ENCODE results near the gene DRD4.

Gene DRD4

DNA sequence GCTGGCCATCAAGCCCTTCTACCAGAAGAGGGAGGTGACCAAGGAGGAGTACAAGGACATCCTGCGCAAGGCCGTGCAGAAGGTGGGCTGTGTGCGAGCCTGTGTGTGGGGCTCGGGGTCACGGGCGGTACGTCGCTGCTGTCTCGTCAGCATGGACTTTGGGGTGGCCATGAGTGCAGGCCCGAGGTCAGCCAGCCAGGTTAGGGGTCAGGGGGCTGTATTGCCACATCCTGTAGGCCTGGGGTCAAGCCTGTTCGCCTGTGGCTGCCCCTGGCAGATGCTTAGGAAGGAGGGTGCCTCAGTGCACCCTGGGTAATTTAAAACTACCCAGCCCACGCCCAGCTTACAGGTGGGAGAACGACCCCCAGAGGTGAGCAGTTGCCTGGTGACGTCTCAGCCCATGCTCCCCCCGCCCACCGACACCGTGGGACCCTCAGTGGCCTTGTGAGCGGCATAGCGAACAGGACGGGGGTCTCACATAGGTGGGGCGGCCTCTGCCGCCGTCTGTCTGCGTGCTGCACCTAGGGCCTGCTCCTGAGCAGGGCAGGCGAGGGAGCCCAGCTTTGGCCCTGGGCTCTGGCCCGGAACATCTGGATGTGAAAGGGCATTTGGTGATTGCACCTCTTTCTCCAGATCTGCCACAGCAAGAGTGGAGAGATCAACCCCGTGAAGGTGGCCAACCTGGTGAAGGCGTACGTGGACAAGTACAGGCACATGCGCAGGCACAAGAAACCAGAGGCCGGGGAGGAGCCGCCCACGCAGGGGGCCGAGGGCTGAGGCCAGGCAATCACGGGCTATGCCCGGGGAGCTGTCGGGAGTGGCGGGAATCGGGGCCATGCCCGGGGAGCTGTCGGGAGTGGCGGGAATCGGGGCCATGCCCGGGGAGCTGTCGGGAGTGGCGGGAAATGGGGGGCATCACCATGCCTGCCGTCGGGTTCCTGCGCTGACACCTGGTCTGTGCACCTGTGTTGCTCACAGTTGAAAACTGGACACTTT is 25.8 kb upstream of the DRD4 start:
- H2AK5ac ChIP-seq (ENCODE audit: low read length): no peak overlapping the region

DNA sequence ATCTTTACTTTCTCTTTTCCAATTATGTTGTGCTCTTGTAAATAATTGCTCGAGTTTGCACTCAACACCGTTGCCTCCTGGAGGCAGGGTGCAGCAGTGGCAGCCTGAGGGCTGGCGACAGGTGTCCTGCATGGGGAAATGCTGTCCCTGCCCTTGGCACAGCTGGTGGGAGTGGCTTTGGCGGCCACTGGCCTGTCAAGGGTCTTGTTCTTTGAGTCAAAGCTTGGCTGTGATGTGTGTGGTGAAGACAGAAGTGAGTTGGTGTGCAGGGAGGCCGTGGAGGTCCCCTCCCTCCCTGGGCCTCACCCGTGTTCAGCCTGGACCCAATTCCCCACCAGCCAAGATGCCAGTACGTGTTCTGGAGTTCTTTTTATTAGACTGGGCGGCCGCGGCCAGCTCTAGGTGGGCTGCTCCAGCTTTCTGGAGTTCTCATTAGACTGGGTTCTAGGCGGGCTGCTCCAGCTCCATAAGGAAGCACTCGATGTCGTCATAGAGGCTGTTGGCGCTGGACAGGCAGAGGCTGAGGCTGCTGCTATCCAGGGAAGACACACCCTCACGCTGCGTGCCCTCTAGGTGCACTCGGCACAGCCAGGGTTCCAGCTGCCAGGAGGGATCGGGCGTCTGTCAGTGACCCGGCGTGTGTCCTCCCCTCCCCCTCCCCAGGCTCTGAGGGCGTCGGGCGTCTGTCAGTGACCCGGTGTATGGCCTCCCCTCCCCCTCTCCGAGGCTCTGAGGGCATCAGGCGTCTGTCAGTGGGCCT is 24.7 kb upstream of the DRD4 start:
- H3K9ac ChIP-seq (ENCODE audit: low read length): no peak overlapping the region
- no peak overlapping the region for H4K8ac ChIP-seq (ENCODE audit: low read depth, low read length)
- no peak overlapping the region for H2AK5ac ChIP-seq (ENCODE audit: low read length)
- no peaks in the 10 kb centered on the region for H3K27me3 ChIP-seq (ENCODE audit: insufficient read depth, low read length, poor library complexity)
- no peak overlapping the region for H3K56ac ChIP-seq (ENCODE audit: low read length)
- H3K27ac ChIP-seq (ENCODE audit: low read depth, low read length): no peak overlapping the region
- no peak overlapping the region for H3K4me3 ChIP-seq (ENCODE audit: low read length)
- no CpG with 5 or more reads among the region's 27 CpGs for WGBS (ENCODE audit: extremely low coverage, insufficient coverage, low lambda C conversion rate)
- H3K79me1 ChIP-seq (ENCODE audit: low read length): peaks cover 2% of the 10 kb centered on the region
- H3K4me1 ChIP-seq (ENCODE audit: control insufficient read depth, low read depth, low read length): no peaks in the 10 kb centered on the region
- no peaks in the 10 kb centered on the region for H3K79me2 ChIP-seq (ENCODE audit: control insufficient read depth, insufficient read depth, low read length)
- no peak overlapping the region for H3K4ac ChIP-seq (ENCODE audit: low read depth, low read length)
- H2BK5ac ChIP-seq (ENCODE audit: low read length): no peak overlapping the region
- H2BK120ac ChIP-seq (ENCODE audit: low read depth, low read length): no peak overlapping the region
- H2BK15ac ChIP-seq (replicated peaks; ENCODE audit: low read depth): no peak overlapping the region
- DNase-seq: peak; percentile 45
- H4K5ac ChIP-seq (ENCODE audit: low read length): no peak overlapping the region
- no peak overlapping the region for H3K18ac ChIP-seq (ENCODE audit: low read length)
- no peak overlapping the region for H3K4me2 ChIP-seq (ENCODE audit: low read length)
- H3K23ac ChIP-seq (ENCODE audit: low read length): no peak overlapping the region
- peaks cover 8% of the 10 kb centered on the region for H3K36me3 ChIP-seq (ENCODE audit: control insufficient read depth, insufficient read depth, low read length)

More for the DNA sequence above, 25.8 kb upstream of the DRD4 start:
- Histone ChIP-seq H2BK5ac (ENCODE audit: low read length) (no peak overlapping the region), H3K9ac (ENCODE audit: low read length) (no peak overlapping the region), H3K27me3 (ENCODE audit: insufficient read depth, low read length, poor library complexity) (no peaks in the 10 kb centered on the region), H3K23ac (ENCODE audit: low read length) (no peak overlapping the region), H3K4me3 (ENCODE audit: low read length) (no peak overlapping the region), H3K79me2 (ENCODE audit: control insufficient read depth, insufficient read depth, low read length) (no peaks in the 10 kb centered on the region), H4K5ac (ENCODE audit: low read length) (no peak overlapping the region), H2BK15ac (replicated peaks; ENCODE audit: low read depth) (no peak overlapping the region), H3K79me1 (ENCODE audit: low read length) (peaks cover 2% of the 10 kb centered on the region), H3K27ac (ENCODE audit: low read depth, low read length) (no peak overlapping the region), H3K4ac (ENCODE audit: low read depth, low read length) (no peak overlapping the region), H4K8ac (ENCODE audit: low read depth, low read length) (no peak overlapping the region), H3K56ac (ENCODE audit: low read length) (no peak overlapping the region), H3K36me3 (ENCODE audit: control insufficient read depth, insufficient read depth, low read length) (peaks cover 11% of the 10 kb centered on the region), H3K18ac (ENCODE audit: low read length) (no peak overlapping the region), H3K4me1 (ENCODE audit: control insufficient read depth, low read depth, low read length) (no peaks in the 10 kb centered on the region), H2BK120ac (ENCODE audit: low read depth, low read length) (no peak overlapping the region), H3K4me2 (ENCODE audit: low read length) (no peak overlapping the region)
- no peak for DNase-seq
- WGBS (ENCODE audit: extremely low coverage, insufficient coverage, low lambda C conversion rate): no CpG with 5 or more reads among the region's 49 CpGs

DNA sequence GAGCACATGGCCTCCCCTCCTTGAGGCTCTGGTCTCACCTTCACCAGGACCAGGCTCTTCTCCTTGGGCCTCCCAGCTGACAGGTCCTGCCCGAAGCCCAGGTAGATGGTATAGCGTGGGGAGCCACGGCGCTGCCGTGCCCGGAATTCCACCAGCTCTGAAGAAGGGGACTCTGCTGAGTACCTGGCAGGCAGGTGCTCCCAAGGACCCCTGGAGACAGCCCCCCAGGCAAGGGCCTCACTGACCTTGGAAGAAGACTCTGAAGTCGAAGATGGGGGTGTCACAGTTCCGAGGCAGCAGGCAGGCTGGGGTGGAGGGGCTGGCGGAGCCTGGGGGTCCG is 24.1 kb upstream of the DRD4 start:
- H3K56ac ChIP-seq (ENCODE audit: low read length): no peak overlapping the region
- H3K18ac ChIP-seq (ENCODE audit: low read length): no peak overlapping the region
- no peak overlapping the region for H2BK5ac ChIP-seq (ENCODE audit: low read length)
- no peak for DNase-seq
- no peak overlapping the region for H3K4me3 ChIP-seq (ENCODE audit: low read length)
- H3K27me3 ChIP-seq (ENCODE audit: insufficient read depth, low read length, poor library complexity): no peaks in the 10 kb centered on the region
- H3K79me1 ChIP-seq (ENCODE audit: low read length): peaks cover 2% of the 10 kb centered on the region
- peaks cover 6% of the 10 kb centered on the region for H3K36me3 ChIP-seq (ENCODE audit: control insufficient read depth, insufficient read depth, low read length)
- no peak overlapping the region for H3K23ac ChIP-seq (ENCODE audit: low read length)
- no peak overlapping the region for H3K27ac ChIP-seq (ENCODE audit: low read depth, low read length)
- H2BK120ac ChIP-seq (ENCODE audit: low read depth, low read length): no peak overlapping the region
- no peak overlapping the region for H3K9ac ChIP-seq (ENCODE audit: low read length)
- H3K4me1 ChIP-seq (ENCODE audit: control insufficient read depth, low read depth, low read length): no peaks in the 10 kb centered on the region
- WGBS (ENCODE audit: extremely low coverage, insufficient coverage, low lambda C conversion rate): no CpG with 5 or more reads among the region's 10 CpGs
- no peak overlapping the region for H3K4me2 ChIP-seq (ENCODE audit: low read length)
- H4K8ac ChIP-seq (ENCODE audit: low read depth, low read length): no peak overlapping the region
- no peak overlapping the region for H4K5ac ChIP-seq (ENCODE audit: low read length)
- no peak overlapping the region for H2BK15ac ChIP-seq (replicated peaks; ENCODE audit: low read depth)
- H3K4ac ChIP-seq (ENCODE audit: low read depth, low read length): no peak overlapping the region
- no peaks in the 10 kb centered on the region for H3K79me2 ChIP-seq (ENCODE audit: control insufficient read depth, insufficient read depth, low read length)
- no peak overlapping the region for H2AK5ac ChIP-seq (ENCODE audit: low read length)

DNA sequence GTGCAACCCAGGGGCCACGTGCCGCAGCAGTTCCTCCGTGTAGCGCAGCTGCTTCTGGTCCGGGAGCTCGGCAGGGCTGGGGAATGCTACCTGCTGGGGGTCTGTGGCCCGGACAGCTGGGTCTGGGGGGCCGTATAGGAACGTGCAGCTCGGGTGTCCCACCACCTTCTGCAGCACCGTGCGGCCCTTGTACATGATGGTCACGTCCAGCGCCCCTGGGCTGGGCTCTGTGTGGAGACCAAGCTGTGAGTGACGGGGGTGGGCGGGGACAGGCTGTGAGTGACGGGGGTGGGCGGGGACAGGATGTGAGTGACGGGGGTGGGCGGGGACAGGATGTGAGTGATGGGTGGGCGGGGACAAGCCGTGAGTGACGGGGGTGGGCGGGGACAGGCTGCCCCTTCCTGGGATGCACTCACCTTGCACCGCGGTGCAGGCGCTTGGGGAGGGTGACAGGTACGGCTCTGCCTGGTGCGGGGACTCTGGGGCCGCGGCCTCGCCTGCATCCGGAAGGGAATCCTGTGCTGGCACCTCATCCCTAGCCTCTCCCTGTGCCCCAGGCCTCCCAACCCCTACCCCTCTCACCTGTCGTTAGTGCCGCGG is 23.6 kb upstream of the DRD4 start:
- H3K23ac ChIP-seq (ENCODE audit: low read length): no peak overlapping the region
- no peak overlapping the region for H3K4ac ChIP-seq (ENCODE audit: low read depth, low read length)
- H3K4me3 ChIP-seq (ENCODE audit: low read length): no peak overlapping the region
- H2BK15ac ChIP-seq (replicated peaks; ENCODE audit: low read depth): no peak overlapping the region
- H3K56ac ChIP-seq (ENCODE audit: low read length): no peak overlapping the region
- no peak overlapping the region for H4K5ac ChIP-seq (ENCODE audit: low read length)
- no peak overlapping the region for H3K18ac ChIP-seq (ENCODE audit: low read length)
- H3K36me3 ChIP-seq (ENCODE audit: control insufficient read depth, insufficient read depth, low read length): peaks cover 3% of the 10 kb centered on the region
- H3K4me1 ChIP-seq (ENCODE audit: control insufficient read depth, low read depth, low read length): no peaks in the 10 kb centered on the region
- no peak overlapping the region for H3K27ac ChIP-seq (ENCODE audit: low read depth, low read length)
- no peak overlapping the region for H3K9ac ChIP-seq (ENCODE audit: low read length)
- H4K8ac ChIP-seq (ENCODE audit: low read depth, low read length): no peak overlapping the region
- H2BK5ac ChIP-seq (ENCODE audit: low read length): no peak overlapping the region
- no peaks in the 10 kb centered on the region for H3K79me2 ChIP-seq (ENCODE audit: control insufficient read depth, insufficient read depth, low read length)
- no peak overlapping the region for H3K4me2 ChIP-seq (ENCODE audit: low read length)
- H2AK5ac ChIP-seq (ENCODE audit: low read length): no peak overlapping the region
- DNase-seq: peak; percentile 85
- H2BK120ac ChIP-seq (ENCODE audit: low read depth, low read length): no peak overlapping the region
- H3K27me3 ChIP-seq (ENCODE audit: insufficient read depth, low read length, poor library complexity): no peaks in the 10 kb centered on the region
- no CpG with 5 or more reads among the region's 36 CpGs for WGBS (ENCODE audit: extremely low coverage, insufficient coverage, low lambda C conversion rate)
- peaks cover 2% of the 10 kb centered on the region for H3K79me1 ChIP-seq (ENCODE audit: low read length)

DNA sequence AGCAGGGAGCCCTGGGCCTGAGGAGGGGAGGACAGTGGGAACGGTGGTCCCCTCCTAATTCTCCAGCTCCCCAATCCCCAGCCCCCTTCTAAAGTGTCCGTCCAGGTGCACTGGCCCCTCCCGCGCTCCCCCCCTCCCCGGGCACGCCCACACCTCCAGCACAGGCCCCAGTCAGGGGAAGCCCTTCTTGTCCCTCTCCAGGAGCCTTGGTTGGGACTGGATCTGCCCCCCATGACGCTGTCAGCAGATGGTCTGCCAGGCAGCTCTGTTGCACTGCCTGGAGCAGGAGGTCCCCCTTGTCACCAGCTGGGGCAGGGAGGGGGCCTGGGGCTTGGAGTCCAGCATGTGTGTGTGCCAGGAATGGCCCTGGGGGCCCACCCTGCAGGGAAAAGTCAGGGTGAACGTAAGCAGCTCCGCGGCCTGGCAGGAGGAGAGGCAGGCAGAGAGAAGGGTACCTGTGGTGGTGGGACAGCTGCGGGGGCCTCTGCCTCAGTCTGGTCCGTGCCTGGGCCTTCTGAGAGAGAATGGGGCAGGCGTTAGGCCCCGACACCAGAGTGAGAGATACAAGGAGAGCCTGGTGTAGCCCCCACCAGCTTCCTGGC is 22.9 kb upstream of the DRD4 start:
- no peak overlapping the region for H3K18ac ChIP-seq (ENCODE audit: low read length)

More for the DNA sequence above, 22.9 kb upstream of the DRD4 start:
- Histone ChIP-seq H3K27ac (ENCODE audit: low read depth, low read length) (no peak overlapping the region), H3K79me1 (ENCODE audit: low read length) (peaks cover 2% of the 10 kb centered on the region), H2BK5ac (ENCODE audit: low read length) (no peak overlapping the region), H3K4me2 (ENCODE audit: low read length) (no peak overlapping the region), H4K8ac (ENCODE audit: low read depth, low read length) (no peak overlapping the region), H2AK5ac (ENCODE audit: low read length) (no peak overlapping the region), H3K9ac (ENCODE audit: low read length) (no peak overlapping the region), H3K4ac (ENCODE audit: low read depth, low read length) (no peak overlapping the region), H3K56ac (ENCODE audit: low read length) (no peak overlapping the region), H3K4me1 (ENCODE audit: control insufficient read depth, low read depth, low read length) (no peaks in the 10 kb centered on the region), H3K79me2 (ENCODE audit: control insufficient read depth, insufficient read depth, low read length) (no peaks in the 10 kb centered on the region), H4K5ac (ENCODE audit: low read length) (no peak overlapping the region), H3K4me3 (ENCODE audit: low read length) (no peak overlapping the region), H2BK120ac (ENCODE audit: low read depth, low read length) (no peak overlapping the region), H3K36me3 (ENCODE audit: control insufficient read depth, insufficient read depth, low read length) (peaks cover 3% of the 10 kb centered on the region), H2BK15ac (replicated peaks; ENCODE audit: low read depth) (no peak overlapping the region), H3K23ac (ENCODE audit: low read length) (no peak overlapping the region), H3K27me3 (ENCODE audit: insufficient read depth, low read length, poor library complexity) (no peaks in the 10 kb centered on the region)
- no CpG with 5 or more reads among the region's 14 CpGs for WGBS (ENCODE audit: extremely low coverage, insufficient coverage, low lambda C conversion rate)
- no peak for DNase-seq

Measured in mesendoderm (in vitro differentiated cells).